SHP77 (cell line): ENCODE measurements around the gene RARRES2.

Experiments
- DNase-seq, 2 experiments: peaks; one replicate each; lab custom pipeline; 2025; lab: John Stamatoyannopoulos, UW

Gene RARRES2

DNA sequence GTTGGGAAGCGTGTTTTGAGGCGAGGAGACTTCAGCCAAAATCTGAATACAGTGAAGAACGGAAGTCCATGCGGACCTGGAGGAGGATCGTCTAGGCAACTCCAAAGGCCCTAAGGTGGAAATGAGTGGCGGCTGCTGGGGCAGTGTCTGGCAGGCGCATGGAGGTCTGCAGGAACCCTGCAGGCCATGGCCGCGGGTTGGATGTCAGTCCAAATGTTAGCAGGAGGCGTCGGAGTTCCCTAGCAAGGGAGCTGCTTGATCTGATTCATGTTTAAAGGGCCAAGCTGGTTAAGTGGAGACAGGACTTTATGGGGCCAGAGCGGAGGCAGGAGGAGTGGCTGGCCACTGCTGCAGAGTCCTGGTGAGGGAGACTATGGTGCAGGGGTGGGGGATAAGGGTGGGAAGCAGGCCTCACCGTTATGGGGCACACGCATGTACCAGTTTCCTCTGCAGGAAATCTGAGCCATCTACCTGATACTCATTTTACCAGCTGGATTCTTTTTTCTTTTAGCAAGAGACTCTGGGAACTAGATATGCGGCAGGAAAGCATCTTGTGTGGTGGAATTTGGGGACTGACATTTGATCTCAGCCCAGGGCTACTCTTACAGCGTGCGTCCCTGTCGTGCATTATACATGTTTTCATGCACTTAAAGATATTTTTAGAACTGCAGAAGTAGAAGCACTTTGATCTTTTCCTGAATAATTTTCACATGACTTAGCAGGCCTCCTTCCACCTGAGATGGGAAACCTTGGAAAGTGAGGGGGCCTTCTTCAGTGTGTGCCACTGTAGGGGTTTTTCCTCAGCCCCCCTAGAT, 20.6 kb upstream of the RARRES2 start:
- no peak for DNase-seq

DNA sequence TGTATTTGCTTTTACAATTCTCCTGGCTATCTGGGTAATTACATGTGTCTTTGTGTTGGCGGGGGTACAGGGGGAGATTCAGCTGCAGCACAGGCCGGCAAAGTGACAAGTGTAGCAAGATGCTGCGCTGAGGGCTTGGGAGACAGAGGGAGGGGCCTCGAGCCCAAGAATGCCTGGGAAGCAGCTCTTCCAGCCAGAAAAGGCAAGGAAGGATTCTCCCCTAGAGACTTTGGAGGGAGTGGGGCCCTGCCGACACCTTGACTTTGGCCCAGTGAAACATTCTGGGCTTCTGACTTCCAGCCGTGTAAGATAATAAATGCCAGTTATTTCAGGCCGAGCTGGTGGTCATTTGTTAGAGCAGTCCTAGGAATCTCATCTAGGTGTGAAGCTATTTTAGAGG, 20.0 kb upstream of the RARRES2 start:
- DNase-seq, result no peak

DNA sequence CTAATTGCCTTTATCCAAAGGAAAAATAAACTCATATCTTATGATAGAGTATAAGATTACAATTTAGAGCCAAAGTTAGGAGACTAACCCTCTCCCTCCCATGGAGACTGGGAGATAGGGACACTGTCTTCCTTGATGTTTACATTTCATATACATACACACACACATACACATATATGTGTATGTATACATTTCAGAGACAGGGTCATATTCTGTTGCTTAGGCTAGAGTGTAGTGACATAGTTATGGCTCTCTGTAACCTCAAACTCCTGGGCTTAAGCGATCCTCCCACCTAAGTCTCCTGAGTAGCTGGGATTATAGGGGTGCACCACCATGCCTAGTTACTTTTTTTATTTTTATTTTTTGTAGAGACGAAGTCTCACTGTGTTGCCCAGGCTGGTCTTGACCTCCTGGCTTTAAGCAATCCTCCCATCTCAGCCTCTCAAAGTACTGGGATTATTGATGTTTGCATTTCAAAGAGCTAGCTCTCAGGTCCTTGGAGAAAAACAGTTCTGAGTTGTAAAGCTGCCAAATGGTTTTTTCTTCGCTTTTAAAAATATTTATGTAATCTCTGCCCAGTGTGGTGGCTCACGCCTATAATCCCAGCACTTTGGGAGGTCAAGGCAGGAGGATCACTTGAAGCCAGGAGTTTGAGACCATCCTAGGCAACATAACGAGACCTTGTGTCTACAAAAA, 19.1 kb upstream of the RARRES2 start:
- no peak for DNase-seq

- DNase-seq, result no peak
Observed at GRCh38 chr7:150359622-150360362, 18.4 kb upstream of the RARRES2 start.

DNA sequence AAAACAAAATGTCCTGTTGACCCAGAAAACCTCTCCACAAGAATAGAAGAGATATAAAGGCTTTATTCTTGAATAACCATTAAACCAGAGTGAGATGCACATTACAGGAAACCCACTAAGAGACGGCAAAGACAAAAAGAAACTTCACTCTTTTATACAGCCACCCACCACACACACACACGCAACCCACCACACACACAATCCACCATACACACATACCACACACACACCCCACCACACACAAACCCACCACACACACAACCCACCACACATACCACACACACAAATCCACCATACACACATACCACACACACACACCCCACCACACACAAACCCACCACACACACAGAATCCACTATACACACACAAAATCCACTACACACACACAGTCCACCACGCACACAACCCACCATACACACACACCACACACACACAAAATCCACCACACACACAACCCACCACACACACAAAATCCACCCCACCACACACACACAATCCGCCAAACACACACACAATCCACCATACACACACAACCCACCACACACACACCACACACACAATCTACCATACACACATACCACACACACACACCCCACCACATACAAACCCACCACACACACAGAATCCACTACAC, 17.7 kb upstream of the RARRES2 start:
- no peak for DNase-seq

GRCh38 chr7:150358433-150358832, 17.0 kb upstream of the RARRES2 start:
- no peak for DNase-seq

- peak; percentile 55 to 58 for DNase-seq
Observed at GRCh38 chr7:150357771-150358427, 16.5 kb upstream of the RARRES2 start.

DNA sequence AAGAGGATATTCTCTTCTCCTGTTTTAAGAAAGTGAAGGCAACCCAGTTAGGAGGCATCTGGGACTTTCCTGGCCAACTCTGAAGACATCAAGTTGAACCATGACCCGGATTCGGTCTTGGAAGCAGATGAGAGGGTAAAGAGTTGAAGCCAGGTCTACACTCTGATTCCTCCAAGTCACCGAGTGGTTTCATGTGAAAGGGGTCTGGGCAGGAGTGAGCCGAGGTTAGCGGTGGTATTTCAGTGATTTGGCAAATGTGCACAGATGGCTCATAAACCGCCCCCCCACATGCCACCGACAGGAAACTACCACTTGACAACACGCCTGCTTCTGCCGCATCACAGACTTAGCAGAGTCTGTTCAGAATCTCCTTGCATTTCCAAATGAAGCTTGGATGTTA, 15.8 kb upstream of the RARRES2 start:
- DNase-seq, result peak; percentile 62 to 66

GRCh38 chr7:150356265-150356897, 15.0 kb upstream of the RARRES2 start:
- DNase-seq, result peak; percentile 17 to 55

- DNase-seq, result no peak
Observed at GRCh38 chr7:150355666-150356059, 14.2 kb upstream of the RARRES2 start.

DNA sequence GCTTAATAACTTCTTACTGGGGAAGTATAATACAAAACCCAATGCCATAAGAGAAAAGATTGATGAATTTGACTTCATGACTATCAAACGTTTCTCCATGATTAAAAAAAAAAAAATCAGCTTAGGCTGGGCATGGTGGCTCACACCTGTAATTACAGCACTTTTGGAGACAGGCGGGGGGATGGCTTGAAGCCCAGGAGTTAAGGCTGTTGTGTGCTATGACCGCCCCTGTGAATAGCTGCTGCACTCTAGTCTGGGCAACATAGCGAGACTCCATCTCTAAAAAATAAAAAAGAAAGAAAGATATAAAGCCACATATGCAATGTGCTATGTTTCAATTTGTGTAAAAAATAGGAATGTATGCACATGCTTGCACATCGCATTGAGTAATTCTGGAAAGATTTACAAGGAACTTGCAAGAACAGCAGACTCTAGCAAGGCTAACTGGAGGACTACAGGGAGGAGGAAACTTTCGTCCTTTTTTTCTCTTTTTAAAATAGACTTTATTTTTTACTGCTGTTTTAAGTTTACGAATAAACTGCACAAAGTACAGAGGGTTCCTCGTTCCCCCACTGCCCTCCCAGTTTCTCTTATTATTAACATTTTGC, 10.3 kb upstream of the RARRES2 start:
- no peak for DNase-seq

GRCh38 chr7:150346922-150347321, 5.5 kb upstream of the RARRES2 start:
- no peak for DNase-seq

DNA sequence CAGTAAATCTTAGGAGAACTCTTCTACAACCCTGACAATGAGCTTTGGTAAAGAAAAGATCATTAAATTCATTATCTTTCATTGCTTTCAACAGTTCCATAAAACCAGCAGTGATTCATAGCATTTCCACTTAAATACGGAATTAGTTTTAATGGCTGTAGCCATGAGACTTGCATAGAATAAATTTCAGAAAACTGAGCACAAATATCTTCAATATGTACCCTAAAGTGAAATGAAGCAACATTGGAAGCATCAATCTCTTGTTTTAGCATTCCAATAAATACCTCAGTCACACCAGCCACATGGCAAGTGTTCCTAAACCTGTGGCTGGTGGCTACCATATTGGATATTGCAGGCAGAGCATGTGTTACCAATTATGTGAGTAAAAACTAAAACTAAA, 3.6 kb upstream of the RARRES2 start:
- DNase-seq, result no peak

- DNase-seq, result no peak
Observed at GRCh38 chr7:150344299-150344698, 2.9 kb upstream of the RARRES2 start.

GRCh38 chr7:150343225-150343624, 1.8 kb upstream of the RARRES2 start:
- no peak for DNase-seq

DNA sequence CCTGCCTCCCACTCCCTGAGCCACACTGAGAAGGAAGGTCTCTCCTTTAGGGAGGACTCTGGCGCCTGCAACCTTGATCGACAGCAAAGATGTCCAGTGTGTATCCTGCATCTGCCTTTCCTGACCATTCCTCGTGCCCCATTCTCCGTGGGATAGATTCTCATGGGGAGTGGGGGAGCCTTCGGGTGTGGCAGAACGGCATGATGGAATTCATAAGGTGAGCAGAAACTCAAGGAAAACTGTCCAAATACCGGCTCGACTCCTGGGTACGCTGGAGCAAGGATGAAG, 636 bp upstream of the RARRES2 start:
- no peak for DNase-seq

- no peak for DNase-seq
Observed at GRCh38 chr7:150340875-150341262, 560 bp downstream of the RARRES2 start.

DNA sequence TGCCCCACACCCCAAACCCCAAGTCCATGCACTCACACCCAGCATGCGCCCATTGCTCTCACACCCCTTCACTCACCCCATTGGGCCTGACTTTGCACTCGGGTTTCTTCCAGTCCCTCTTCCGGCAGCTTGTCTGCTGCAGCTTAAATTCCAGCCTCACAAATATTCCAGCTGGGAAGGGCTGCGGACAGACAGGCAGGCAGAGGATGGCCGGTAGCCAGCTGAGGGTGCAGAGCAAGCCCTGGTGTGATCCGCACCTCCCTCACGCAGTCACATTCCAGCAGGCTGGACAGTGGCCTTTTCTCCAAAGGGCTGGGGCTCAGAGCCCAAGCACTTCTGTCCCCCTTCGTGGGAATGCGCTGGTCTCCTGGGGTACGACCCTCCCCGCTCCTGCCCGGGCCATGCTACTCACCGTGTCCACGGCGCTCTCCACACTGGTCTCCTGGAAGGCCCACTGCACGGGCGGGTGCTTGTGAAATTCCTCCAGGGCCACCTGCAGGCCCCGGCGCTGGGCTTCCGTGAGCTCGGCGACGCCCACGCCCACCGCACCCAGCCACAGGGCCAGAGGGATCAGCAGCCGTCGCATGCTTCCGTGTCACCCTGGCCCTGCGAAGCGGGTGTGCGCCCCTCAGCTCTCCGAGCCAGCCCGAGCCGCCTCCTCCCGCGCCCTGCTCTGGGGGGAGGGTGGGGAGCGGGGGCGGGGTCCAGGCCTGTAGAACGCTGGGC, 1.2 kb downstream of the RARRES2 start:
- no peak for DNase-seq

DNA sequence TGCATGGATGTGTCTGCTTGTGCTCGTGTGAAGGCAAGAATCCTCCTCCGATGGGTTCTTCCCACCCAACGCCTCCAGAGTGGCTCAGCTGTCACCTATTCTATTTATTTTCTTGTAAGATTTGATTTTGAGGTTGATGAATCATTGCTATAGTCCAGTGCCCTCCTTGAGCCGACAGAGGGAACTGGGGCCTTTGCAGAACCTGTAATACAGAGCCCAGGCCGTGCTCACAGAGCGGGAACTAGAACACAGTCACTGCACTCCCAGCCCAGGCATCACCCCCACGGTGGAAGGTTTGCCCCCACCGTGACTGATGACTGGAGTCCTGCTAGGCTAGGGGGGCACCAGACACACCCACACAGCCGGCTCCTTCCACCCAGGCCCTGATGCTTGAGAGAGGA, 2.0 kb downstream of the RARRES2 start:
- no peak for DNase-seq

GRCh38 chr7:150338166-150338829, 3.1 kb downstream of the RARRES2 start:
- no peak for DNase-seq
